ENCODE results near the gene ALCAM. TPM values are rescaled to one million over a fixed set of nuclear protein-coding genes. Genes with fewer than 3 reads are reported as not detected.

The ALCAM gene
- total RNA-seq = 10 to 100 TPM; 26.5 to 57.2 TPM
- long read RNA-seq, donor 1, full-length matches to known transcripts = 4 of 11 reads
- long read RNA-seq, donor 1, partial matches to known transcripts = 4 of 11 reads
- long read RNA-seq, donor 1, other reads (novel, unspliced or antisense) = 3 of 11 reads
- long read RNA-seq, donor 2, partial matches to known transcripts = 15 of 17 reads
- long read RNA-seq, donor 2, other reads (novel, unspliced or antisense) = 2 of 17 reads

- intact Hi-C loops (cut with DNase I) = loop anchor here in 1 of 2 donors (10.0 kb wide), 1 partner anchor 988 kb away; no protein-coding TSS in a partner anchor
- peak; percentile 98 for DNase-seq (ENCODE audit: low spot score)
Measured at GRCh38 chr3:105366326-105367062, at the start of gene ALCAM. ALCAM (plus strand) TSS chr3:105366909.

- intact Hi-C loops (cut with DNase I) = no loop called here
- DNase-seq (ENCODE audit: low spot score) = no peak
Measured at GRCh38 chr3:105317841-105318240, 48.9 kb upstream of the ALCAM start.

GRCh38 chr3:105322570-105323273 lies 44.0 kb upstream of the ALCAM start:
- DNase-seq (ENCODE audit: low spot score) = no peak
- intact Hi-C loops (cut with DNase I) = no loop called here

DNA sequence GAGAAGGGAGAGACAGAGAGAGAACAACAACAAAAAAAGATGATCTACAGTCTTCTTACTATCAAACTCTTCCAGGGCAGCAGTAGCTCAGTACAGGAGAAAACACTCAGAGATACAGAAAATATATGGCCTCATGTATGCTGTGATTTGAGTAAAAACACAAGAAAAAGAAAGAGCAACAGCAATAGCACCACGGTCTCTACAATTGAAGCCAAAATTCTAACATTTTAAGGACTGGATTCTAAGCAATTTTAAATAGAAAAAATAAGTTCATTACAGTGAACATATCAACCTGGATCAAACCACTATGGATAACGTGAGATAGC lies 43.5 kb upstream of the ALCAM start:
- intact Hi-C loops (cut with DNase I) = no loop called here
- DNase-seq (ENCODE audit: low spot score) = no peak

GRCh38 chr3:105324951-105325350 lies 41.8 kb upstream of the ALCAM start:
- no peak for DNase-seq (ENCODE audit: low spot score)
- intact Hi-C loops (cut with DNase I) = no loop called here

DNA sequence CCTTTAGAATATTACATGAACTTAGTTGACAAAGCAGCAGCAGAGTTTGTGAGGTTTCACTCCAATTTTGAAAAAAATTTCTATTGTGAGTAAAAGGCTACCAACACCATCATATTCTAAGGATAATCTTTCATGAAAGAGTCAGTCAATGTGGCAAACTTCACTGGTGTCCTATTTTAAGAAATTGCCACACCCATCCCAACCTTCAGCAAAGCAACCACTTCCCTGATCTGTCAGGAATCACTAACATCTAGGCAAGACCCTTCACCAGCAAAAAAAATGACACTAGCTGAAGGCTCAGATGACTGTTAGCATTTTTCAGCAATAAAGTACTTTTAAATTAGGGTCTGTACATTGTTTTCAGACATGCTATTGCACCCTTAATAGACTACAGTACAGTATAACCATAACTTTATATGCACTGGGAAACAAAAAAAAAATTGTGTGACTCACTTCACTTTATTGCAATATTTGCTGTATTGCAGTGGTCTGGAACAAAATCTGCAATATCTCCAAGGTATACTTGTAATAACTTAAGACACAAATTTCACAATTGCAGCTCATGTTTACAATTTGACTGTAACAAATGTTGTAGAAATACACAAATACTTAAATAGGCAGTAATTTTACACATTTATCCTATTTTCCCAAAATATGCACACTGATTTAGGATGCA lies 38.9 kb upstream of the ALCAM start:
- intact Hi-C loops (cut with DNase I) = no loop called here
- no peak for DNase-seq (ENCODE audit: low spot score)

DNA sequence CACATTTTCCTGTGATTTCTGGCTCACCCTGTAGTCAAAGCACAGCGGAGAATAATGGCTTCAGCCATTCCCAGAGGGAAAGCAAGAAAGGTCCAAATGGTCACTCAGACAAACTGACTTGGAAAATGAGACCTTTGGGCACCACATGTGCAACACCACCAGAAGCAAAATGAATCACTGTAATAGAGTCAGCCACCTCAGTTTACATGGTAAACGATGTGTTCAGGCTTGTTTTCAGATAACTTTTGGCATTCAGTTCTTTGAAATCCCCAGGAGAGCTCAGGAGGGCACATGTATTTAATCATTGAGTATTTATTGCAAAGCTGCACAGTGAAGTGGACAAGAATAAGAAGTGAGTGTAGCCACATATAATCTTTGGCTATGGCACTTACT lies 38.4 kb upstream of the ALCAM start:
- intact Hi-C loops (cut with DNase I) = no loop called here
- DNase-seq (ENCODE audit: low spot score) = no peak

DNA sequence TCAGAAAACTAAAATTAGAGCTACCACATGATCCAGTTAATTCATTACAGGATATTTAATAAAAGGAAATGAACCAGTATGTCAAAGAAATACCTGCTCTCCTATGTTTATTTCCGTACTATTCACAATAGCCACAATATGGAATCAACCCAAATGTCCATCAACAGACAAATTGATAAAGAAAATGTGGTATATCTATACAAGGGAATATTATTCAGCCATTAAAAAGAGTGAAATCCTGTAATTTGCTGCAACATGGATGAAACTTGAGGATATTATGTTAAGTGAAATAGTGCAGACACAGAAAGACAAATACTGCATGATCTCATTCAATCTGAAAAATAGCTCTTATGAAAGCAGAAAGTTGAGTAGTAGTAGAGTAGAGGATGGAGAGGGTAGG lies 33.7 kb upstream of the ALCAM start:
- DNase-seq (ENCODE audit: low spot score) = no peak
- intact Hi-C loops (cut with DNase I) = no loop called here

GRCh38 chr3:105334138-105334882 lies 32.4 kb upstream of the ALCAM start:
- intact Hi-C loops (cut with DNase I) = no loop called here
- no peak for DNase-seq (ENCODE audit: low spot score)

GRCh38 chr3:105339946-105340345 lies 26.8 kb upstream of the ALCAM start:
- no peak for DNase-seq (ENCODE audit: low spot score)

DNA sequence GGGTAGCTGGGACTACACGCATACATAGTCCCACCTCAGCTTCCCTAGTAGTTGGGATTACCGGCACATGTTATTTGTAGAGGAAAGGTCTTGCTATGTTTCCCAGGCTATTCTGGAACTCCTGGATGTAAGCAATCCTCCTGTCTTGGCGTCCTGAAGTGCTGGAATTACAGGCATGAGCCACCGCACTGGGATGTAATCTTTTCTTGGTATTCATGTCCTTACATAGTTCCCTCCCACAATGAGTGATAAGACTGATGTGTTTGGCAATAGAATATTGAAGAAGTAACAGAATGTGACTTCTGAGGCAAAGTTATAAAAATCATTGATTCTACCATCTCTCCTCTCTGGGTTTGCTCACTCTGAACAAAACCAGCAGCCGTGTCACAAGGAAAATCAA lies 22.7 kb upstream of the ALCAM start:
- intact Hi-C loops (cut with DNase I) = no loop called here
- no peak for DNase-seq (ENCODE audit: low spot score)

More at GRCh38 chr3:105339946-105340345, 26.8 kb upstream of the ALCAM start:
- intact Hi-C loops (cut with DNase I) = no loop called here

DNA sequence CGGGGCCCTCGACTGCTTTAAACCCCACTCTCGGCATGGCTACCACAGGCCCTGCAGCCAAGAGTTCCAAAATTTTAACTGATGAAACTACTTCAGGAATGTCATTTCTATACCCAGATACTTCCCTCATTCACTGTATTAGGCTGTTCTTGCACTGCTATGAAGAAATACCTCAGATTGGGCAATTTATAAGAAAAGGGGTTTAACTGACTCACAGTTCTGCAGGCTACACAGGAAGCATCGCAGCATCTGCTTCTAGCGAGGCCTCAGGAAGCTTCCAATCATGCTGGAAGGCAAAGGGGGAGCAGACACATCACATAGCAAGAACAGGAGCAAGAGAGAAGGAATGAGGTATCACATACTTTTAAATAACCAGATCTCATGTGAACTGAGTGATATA lies 21.6 kb upstream of the ALCAM start:
- intact Hi-C loops (cut with DNase I) = no loop called here
- no peak for DNase-seq (ENCODE audit: low spot score)

DNA sequence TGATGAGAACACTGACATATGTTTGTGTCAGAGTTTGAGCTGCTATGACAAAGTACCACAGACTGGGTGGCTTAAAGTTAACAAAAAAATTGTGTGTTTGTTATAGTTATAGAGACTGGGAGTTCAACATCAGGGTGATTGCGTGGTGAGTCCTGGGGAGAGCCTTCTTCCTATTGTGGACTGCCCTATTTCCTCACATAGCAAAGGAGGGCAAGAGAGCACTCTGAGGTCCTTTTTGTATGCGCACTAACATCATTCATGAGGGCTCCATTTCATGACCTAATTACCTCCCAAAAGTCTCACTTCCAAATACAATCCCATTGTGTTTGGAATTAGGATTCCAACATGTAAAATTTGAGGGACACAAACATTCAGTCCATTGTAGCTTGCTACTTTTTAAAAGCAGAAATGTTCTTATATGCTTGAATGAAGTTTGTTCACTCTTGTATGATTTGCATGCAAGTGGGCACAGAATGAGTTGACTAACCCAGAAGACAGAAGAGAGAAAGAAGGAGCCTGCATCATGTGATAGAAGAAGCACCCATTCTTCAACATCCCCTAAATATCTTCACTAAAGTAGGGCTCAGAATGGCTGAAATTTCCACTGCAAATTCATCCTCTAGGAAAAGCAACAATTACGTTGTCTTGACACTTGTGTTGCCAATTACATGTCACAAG lies 18.9 kb upstream of the ALCAM start:
- intact Hi-C loops (cut with DNase I) = no loop called here
- DNase-seq (ENCODE audit: low spot score) = no peak

DNA sequence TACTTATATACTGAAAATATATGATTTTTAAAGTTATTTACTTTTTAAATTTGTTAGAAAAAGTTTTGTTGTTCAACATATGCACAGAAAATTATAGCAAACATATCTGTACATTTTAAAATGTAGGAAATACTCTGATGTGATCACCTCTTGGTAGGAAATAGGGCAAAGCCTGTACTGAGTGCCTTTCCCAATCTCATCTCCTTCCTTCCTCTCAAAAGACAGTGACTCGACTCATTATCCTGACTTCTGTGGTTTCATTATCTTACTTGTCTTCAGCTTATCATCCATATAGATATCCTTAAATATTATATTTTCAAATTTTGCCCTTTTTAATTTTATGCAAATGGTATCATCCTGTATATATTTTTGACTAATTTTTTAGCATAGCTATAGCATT lies 18.4 kb upstream of the ALCAM start:
- intact Hi-C loops (cut with DNase I) = no loop called here

GRCh38 chr3:105349684-105350387 lies 16.9 kb upstream of the ALCAM start:
- DNase-seq (ENCODE audit: low spot score) = no peak
- intact Hi-C loops (cut with DNase I) = no loop called here

More for the DNA sequence above, 18.4 kb upstream of the ALCAM start:
- no peak for DNase-seq (ENCODE audit: low spot score)

GRCh38 chr3:105351821-105352220 lies 14.9 kb upstream of the ALCAM start:
- intact Hi-C loops (cut with DNase I) = no loop called here
- DNase-seq (ENCODE audit: low spot score) = no peak

DNA sequence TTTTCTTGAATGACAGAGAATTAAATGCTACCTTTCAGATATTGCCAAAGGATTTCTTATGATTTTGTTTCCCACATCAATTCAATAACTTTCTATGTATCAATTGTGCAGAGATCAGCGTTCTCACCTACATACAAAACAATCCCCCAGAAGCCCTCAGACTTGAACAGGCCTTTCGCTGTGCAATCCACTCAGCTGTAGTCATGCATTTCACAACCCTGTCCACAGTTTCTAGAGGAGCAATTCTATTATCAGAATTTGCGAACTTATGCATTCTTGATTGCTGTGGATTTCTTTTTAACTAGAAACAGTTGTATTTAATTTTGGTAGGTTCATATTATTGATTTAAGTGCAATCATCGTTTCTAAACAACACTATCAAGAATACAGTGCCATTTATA lies 13.7 kb upstream of the ALCAM start:
- intact Hi-C loops (cut with DNase I) = no loop called here
- no peak for DNase-seq (ENCODE audit: low spot score)

- DNase-seq (ENCODE audit: low spot score) = peak; percentile 85
- intact Hi-C loops (cut with DNase I) = no loop called here
Measured at GRCh38 chr3:105353485-105354161, 13.1 kb upstream of the ALCAM start.
